OCI-LY7 (cell line): ENCODE data around the gene CYP46A1.

Experiments
- CTCF ChIP-seq: fragments of 200-600 bp; sonication (generic); conservative IDR thresholded peaks from 2 replicates; pipeline ENCODE4 v1.5.1; 2014; ENCODE audit warnings: mild to moderate bottlenecking, antibody characterized with exemption, low read length, moderate library complexity, mixed read lengths
- EZH2phosphoT487 ChIP-seq: fragments of 200-600 bp; sonication (generic); IDR thresholded peaks from 2 replicates; pipeline ENCODE4 v1.6.1; 2018; ENCODE audit warnings: low read depth, borderline replicate concordance, mild to moderate bottlenecking, mixed run types, antibody characterized with exemption, low read length, moderate library complexity, mixed read lengths

GRCh38 chr14:99644035-99644587 is 40.0 kb upstream of the CYP46A1 start:
- TF ChIP-seq CTCF, result no peak
- TF ChIP-seq EZH2phosphoT487, result no peak
